ENCODE data around the gene SPATS2.

SPATS2 gene

DNA sequence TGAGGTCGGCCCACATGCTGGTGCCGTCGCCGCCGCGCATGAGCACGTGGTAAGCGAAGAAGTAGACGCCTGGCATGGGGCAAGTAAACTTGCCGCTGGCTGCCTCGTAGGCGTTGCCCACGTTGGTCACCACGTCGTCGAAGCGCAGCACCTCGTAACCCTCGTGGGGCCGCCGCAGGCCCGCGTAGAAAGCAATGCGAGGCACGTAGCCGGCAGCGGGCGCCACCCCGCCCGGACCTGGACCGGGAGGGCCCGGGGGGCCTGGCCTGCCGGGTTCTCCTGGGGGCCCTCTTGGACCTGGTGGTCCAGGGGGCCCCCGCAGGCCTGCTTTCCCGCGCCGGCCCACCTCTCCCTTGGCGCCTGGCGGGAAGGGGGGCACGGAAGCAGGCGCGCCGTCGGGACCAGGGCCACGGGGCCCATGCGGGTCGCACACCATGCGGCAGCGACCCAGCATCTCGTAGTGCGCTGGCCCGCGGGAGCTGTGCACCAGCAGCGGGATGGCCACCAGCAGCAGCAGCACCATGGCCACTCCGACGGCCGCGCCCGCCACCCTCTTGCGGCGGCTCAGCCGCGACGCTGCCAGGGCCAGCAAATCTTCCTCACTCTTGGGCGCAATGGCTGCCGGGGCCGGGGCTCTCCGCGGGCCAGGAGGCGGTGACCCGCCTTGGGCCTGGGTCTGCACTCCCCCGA is 31.2 kb upstream of the SPATS2 start:
- no peak for DNase-seq (ENCODE audit: low spot score)

DNA sequence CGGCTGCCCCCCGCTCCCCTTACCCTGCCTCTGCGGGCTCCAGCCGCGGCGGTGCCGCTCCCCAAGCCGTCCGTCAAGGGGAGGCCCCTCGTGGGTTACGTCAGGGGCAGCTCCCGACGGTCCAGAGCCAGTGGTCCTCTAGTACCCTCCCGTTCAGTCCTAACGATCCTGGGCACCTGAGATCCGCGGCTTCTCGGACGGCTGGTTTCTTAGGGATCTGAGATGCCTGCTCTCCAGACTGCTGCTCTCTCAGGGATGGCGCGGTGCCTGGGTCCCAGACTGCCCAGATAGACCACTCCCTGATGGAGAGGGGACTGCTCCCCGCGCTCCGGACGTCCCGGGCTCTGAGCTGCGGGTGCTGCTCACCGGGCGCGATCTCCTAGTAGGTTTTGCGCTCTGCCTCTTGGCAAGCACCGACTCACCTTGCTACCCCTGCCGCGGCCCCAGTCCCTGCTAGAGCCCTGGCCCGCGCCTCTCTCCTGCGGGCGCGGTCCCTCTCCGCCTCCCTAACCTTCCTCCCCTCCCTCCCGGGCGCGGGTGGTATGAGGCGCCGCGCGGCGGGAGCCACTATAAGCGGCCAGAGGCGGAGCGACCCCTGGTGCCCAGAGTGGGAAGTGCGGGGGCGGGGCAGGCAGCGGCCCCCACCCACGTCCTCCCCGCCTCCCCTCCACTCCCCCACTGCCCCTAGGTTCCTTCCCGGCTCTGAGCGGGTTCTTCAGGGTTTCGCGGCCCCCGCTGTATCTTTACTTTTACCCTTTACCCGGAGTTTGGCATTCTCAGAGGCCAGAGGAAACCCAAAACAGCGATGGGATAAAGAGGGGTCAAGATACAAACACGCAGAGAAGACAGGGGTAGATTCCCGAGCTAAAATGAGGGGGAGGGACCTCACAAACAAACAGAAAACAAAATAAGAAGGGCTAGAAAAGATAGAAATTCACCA is 30.3 kb upstream of the SPATS2 start, which contains the start of gene C1QL4:
Gene C1QL4, minus strand, starts transcription at position 544 of the 940 bp plus-strand sequence. CDS start 711 bp downstream, outside the sequence.
- DNase-seq (ENCODE audit: low spot score) = peak; percentile 82

DNA sequence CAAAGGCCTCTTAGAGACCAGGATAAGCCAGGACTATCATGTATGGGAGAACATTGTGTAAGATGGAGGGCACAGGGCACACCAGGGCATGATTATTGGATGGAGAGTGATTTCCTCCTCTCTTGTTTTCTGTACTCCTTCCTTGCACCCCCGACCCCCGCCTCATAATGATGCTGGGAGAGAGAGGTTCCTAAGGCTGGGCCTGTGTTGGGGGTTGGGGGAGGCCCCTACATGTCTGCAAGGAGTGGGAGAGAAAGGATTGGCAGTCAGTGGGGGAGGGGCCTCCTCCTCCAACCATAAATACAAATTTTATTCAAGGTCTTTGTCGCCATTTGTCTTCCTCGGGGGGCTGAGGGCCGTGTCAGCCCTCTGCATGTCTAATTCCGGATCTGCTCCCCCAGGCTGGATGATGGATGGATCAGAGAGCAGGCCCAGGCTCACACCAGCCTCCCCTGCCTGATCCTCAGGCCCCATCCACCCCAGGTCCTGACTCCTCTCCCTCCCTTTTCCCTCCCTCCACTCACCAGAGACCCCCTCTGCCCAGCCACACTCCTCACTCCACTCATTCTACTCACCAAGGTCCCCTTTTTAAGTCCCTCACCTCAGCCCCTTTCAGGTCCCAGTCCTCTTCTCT is 28.3 kb upstream of the SPATS2 start:
- no peak for DNase-seq (ENCODE audit: low spot score)

DNA sequence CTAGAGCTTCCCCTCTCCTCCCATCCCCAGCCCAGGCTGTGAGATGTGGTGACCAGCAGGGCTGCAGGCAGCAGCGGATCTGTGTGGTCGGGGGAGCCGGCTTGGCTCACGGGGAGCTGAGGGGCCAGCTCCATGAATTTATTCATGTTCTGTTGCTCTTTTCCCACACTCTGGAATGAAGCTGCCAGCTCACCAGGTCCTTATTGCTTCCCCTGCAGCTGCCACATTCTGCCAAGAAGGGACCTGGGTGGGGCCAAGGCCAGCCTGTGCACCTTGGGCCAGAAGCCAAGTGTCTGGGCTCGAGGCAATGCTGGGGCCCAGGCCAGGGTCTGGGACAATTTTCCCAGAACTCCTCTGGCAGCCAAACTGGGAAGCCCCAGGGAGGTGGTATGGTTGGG is 27.8 kb upstream of the SPATS2 start:
- no peak for DNase-seq (ENCODE audit: low spot score)

DNA sequence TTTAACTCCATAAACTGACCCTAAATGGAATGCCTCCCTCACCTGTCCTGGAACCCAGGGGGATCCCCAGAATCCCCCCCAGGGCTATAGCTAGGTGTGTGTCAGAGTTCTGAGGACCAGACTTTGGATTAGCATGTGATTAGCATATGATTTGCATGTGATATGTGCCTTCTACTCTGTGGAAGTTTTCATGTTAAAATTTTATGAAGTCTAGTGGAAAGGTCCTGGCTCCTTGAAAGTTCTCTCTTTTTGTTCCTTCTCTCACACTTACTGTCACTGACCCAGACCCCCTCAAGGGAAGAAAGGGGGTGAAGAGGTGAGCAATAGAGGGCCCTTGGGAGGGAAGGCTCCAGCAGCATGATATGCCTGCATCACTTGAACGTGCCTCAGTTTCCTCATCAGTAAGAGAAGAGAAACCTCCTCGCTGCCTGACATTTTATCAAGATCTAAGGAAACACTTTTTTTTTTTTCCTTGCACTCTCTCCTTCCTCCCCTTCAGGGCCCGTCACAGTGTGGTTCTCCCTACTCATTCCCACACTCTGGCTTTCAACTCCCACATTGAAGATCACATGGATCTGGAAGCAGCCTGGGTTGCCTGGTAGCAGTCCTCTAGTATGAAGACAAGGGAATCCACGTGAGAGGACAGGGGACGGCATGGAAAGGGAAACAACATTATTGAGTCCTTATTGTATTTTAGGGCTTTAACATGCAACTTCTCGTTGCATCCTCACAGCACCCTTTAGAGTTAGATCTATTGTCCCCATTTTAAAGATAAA is 27.0 kb upstream of the SPATS2 start:
- DNase-seq (ENCODE audit: low spot score) = no peak

DNA sequence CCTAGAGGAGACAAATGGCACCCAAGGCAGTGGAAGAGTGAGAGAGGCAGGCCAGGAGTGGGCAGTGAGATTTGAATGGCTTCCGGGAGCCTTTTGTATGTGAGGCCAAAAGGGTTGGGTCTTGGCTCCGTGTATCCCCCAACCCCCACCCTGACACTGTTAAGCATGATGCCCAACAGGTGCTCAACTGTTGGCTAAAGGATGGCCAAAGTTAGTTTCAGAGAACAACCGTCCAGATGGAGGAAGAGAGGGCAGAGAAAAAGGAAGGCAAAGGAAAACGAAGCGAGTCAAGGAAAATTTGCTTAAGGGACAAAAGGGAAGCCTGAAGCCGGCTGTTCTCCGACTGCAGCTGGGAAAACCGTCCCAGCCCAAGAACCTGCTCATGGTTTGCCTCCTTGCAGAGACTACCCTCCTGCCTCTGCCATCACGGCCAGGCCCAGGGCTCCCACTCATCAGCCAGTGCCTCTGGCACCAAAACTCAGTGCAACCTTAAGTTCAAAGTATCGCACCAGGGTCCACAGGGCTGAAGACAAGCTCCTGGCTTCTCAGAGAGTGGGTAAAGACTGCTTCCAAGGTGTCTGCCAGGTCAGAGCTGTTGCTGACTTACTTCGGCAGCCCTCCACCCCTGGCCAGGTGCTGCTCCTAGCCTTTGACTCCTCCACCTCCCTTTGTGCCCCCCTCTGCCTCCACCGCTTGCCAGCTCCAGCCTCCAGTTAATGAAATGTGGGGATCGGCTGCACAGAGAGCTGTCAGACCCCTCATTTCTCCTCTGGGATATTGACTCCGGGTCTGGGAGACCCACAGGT is 26.1 kb upstream of the SPATS2 start:
- no peak for DNase-seq (ENCODE audit: low spot score)

DNA sequence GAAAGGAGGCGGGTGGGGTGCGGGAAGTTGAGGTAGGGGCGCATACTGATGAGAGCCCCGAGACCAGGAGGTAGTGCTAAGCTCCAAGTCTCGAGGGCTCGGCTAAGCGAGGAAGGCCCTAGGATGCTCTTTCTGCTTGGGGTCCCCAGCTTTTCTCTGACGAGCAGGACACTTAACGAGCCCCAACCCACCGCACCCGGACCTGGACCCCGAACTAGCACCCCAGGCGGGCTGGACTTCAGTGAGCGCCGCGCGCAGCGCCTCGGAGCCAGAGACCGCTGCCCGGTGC is 25.5 kb upstream of the SPATS2 start:
- no peak for DNase-seq (ENCODE audit: low spot score)

DNA sequence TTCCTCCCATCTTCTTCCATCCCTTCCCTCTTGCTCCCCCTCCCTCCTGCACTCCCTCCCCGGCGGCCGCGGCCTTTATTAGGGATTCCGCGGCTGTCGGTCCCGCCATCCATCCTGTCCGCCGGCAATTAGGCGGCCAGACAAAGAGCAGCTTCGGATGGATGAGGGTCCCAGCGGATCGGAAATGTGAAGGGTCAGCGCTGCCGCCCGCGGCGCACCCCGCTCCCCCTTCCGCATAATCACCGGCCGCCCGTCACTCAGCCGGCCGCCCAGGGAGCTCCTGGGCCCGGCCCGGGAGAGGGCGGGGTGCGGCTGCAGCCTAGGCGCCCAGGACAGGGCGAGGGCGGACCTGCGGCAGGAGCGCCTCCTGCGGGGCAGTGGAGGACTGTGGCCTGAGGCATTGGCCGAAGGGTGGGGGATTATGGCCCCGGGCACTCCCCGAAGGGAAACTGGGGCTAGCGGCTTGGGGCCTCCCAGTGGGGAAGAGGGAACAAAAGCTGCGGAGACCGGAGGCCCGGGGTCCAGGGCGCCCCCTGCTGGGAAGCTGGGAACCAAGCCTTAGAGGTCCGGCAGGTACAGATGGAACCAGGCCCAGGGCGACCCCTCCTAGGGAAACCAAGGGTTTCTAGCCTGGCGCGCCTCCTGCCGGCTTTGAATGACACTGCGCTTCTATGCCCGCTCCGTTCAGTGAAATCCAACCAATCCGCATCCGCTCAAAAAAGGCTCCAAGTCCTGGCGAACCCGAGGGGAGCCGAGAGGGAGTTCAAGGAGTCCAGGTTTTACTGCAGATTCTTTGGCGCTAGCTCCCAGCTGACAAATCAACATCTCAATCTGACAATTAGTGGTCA is 25.0 kb upstream of the SPATS2 start:
- peak; percentile 96 for DNase-seq (ENCODE audit: low spot score)

DNA sequence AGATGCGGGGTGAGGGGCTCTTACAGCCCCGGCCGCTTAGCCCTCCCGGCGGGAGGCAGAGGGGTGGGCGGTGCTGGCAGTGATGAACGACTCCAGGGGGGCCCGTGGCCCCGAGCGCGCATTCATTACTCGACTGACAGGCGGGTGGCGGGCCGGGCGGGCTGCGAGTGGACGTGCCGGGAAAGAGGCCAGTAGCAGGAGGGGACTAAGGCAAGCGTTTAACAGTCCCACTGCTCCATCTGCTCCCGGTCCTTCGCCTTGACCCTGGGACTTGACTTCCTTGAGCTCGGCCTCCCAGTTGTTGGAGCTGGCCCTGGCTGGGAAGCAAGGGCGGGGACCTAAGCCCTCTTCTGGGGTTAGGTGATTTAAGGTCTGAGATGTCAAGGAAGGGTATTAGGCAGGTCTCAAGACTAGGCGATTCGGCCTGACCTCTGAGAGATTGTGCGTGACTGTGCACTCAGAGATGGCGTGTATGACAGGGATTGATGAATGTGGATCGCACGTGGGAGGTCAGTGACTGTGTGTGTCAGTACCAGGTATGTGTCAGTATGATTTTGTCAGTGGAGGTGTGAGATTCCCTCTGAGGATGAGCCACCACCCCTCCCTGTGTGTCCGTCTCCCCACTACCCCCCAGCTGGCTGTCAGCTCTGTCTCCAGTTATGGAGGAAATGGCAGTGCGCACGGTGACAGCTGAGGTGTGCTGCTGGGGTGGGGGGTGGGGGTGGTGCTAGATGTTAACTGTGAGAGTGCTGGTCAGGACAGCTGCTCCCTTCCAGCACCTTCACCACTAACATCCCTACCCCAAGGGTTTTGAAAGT is 24.1 kb upstream of the SPATS2 start:
- no peak for DNase-seq (ENCODE audit: low spot score)

DNA sequence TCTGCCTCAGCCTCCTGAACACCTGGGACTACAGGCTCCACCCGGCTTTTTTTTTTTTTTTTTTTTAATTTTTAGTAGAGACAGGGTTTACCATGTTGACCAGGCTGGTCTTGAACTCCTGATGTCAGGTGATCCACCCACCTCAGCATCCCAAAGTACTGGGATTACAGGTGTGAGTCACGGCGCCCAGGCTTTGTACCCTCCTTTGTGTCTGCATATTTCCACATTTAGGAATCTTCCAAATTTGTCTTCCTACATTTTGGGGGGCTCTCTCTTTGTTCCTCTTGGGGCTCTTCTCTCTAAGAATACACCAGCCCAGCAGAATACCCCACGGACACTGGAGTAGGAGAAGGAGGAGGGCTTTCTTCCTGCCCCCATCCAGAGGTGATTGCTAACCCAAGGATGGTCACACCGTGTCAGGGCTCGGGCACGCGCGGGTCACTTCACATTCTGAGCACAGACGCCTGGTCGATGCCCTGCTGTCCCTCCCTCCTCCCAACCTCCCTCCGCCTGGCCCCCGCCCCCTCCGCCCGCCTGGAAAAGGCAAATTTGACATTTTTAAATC is 22.7 kb upstream of the SPATS2 start:
- DNase-seq (ENCODE audit: low spot score) = no peak

DNA sequence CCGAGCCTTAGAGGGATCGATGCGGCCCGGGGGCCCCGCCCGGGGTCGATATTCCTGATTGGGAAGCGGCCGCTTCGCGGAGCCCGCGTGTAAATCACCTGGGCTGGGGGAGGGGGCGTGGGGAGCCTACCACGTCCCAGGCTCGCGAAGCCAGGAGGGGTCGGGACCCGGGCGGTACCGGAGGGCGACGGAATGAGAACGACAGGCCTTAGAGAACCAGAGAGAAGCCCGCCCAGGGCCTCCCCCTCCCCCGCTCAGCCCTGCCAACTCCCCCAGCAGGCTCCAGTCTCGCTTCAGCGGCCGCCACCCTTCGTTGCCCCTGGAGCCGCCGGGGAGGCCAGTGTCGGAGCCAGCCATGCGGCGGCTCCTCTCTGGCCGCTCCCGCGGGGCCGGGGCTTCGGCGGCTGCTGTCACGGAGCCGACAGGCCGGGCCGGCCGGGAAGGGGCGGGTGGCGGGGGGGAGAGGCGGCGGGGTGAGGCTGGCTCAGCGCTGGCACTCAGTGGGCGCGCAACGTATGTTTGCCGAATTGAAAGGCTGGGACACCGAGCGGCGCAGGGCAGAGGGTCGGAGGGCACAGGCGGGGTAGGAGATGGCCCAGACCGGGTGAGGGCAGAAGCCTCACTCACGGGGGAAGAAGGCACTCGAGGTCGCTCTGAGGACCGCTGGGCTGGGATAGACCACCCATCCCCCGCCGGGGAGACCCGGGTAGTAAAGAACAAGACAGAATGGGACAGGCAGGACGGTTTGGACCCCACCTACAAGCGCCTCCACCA is 22.0 kb upstream of the SPATS2 start:
- no peak for DNase-seq (ENCODE audit: low spot score)

DNA sequence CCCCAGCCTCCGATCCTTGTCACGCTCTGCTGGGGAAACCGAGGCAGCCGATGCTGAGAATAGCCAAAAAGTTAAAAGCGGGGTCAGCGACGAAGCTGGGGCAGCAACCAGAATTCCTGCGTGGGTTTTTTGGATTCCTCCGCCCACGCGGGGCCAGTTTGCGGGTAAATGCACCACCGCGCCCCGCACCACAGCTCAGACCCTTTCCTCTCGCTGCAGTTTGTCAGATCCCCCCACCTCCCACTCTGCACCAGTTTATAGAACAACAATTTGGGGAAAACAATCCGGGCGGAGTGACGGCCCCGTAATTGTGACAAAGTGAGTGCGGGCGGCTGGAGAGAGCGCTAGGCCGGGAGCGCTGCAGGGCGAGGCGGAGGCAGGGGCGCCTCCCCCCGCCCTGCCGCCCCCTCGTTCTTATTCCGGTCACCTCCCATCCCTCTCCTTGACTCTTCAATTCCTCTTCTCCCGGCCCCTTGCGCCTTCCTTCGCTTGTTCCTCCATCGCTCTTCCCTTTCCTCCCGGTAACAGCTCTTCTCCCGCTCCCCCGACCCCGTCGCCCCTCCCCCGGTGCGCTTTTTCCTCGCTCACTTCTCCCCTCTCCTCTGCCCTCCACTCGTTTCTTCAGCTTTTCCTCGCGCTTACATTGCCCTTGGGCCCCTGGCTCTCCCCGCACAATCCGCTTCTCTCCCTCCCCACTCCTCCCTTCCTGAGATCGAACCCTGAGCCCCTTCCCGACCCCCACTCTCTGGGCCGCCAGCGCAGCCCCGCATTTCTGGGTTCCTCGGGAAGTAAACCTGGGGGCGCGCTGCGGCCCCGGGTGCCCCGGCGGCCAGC is 21.2 kb upstream of the SPATS2 start:
- no peak for DNase-seq (ENCODE audit: low spot score)

DNA sequence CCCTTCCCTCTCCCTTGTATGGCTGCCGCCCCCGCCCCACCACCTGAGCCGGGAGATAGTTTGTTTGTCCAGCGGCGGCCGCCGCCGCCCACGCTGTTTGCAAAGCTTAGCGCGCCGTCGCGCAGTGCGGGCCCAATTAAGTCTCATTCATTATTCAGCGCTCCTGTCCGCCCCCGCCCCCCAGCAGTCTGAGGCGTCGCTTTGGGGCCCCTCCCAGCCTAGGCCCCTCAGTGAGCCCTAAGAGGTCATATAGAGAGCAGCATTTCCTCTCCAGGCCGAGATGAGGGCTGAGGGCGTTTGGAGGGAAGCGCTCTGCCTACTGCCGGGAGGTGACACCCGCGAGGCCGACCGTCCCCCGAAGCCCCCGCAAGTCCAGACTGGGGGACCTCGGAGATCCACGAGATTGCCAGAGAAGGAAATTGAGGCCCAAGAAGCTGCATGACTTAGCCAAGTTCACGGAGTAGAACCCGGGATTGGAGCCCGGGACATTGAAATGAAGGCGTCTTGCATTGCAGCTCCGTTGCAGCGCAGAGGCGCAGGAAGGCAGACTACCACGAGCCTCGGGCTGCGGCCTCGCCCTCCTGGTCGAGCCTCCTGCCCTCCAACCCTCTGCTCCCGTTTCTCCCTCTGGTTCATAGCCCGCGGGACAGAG is 20.5 kb upstream of the SPATS2 start, which contains the start of gene DNAJC22:
Gene DNAJC22, plus strand, starts transcription at position 230 of the 652 bp plus-strand sequence. CDS start 1,985 bp downstream, outside the sequence.
- no peak for DNase-seq (ENCODE audit: low spot score)

DNA sequence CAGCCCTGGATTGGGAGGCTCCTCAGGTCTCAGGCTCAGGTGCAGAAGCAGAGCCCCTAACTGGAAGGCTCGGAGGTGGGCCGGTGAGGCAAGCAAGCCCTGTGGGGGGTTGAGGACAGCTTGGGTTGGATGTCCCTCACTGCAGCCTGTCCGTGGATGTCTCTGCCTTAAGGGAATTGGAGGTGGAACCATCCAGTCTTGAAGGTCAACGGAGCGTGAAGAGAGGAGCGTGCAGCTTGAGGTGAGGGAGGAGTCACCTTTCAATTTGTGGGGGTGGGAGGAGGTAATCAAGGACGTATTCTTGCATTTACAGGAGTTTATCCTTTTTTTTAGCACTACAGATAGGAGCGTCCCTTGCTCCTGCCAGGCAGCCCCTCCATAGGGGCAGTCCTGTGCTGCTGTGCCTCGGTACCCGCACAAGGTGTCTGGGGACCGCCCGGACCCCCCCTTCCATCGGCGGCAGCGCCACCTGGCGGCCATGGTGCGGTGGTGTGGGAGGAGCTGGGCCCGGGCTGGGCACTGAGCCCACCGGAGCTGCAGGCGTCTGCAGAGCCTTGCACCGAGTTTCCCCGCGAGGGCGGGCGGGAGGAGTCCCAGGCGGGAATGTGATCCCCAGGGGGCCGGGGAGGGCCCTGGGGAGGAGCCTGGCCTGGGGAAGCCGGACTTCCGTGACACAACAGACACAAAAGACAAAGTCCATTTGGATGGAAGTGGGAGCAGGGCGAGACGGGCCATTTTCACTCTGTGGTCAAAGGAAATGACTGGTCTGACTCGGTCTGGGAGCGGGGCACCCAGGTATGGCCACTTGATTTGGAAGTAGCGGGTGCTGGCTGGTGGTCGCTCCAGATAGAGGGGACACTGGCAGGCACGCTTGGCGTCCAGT is 19.7 kb upstream of the SPATS2 start:
- DNase-seq (ENCODE audit: low spot score) = peak; percentile 82

DNA sequence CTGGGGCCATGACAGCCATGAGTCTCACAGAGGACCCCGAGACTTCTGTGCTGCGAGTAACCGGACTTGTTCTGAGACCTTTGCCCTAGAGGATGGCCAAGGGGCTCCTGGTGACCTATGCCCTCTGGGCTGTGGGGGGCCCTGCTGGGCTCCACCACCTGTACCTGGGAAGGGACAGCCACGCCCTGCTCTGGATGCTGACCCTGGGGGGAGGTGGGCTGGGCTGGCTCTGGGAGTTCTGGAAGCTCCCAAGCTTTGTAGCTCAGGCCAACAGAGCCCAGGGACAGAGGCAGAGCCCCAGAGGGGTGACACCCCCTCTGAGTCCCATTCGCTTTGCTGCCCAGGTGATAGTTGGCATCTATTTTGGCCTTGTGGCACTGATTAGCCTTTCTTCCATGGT is 18.5 kb upstream of the SPATS2 start:
- no peak for DNase-seq (ENCODE audit: low spot score)

Data from SK-N-DZ (cell line).